Measurements from ENCODE around the gene CAB39. TPM values are rescaled to one million over a fixed set of nuclear protein-coding genes. Genes with fewer than 3 reads are reported as not detected.

The CAB39 gene
- total RNA-seq, 4 donors from 2014 or later: 88.5 to 115 (median 108) TPM

DNA sequence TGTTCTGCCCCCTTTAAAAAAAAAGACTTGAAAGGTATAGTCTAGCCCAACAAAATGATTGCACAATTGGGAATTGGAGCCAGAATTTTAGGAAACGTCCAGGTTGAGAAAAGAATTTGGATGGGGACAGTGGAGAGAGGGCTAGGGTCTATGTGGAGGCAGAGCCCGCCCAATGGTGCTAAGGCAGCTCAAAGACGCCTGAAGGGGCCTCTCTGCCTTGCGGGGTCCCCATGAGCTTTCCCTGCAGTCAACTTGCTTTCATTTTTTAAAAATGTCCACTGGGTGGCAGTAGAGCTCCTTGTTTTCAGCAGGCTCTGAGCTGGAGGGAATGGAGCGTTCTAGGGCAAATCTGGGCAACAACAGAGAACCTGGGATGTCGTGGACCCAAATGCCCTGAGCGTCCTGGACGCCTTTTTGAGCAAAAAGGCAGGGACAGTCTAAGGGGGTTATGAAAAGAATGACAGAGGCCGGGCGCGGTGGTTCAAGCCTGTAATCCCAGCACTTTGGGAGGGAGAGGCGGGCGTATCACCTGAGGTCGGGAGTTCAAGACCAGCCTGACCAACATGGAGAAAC is 111.8 kb downstream of the CAB39 start:
- Histone ChIP-seq H3K4me3 (peak overlapping the region in 1 of 2 donors; percentile 41), H3K27me3 (peaks cover 34% of the 10 kb centered on the region), H3K4me1 (peaks cover 0 to 23% (median 10%) of the 10 kb centered on the region in 3 donors), H3K9me3 (no peaks in the 10 kb centered on the region), H3K27ac (no peak overlapping the region), H3K36me3 (peaks cover 0 to 10% of the 10 kb centered on the region in 2 donors)
- peak; percentile 81 for ATAC-seq
- TF ChIP-seq POLR2AphosphoS5 (IDR thresholded peaks at IDR 0.05): no peak
- no peak for TF ChIP-seq EP300 (IDR thresholded peaks at IDR 0.05)
- no peak for TF ChIP-seq POLR2A (IDR thresholded peaks at IDR 0.05)
- TF ChIP-seq, protein P1, sequence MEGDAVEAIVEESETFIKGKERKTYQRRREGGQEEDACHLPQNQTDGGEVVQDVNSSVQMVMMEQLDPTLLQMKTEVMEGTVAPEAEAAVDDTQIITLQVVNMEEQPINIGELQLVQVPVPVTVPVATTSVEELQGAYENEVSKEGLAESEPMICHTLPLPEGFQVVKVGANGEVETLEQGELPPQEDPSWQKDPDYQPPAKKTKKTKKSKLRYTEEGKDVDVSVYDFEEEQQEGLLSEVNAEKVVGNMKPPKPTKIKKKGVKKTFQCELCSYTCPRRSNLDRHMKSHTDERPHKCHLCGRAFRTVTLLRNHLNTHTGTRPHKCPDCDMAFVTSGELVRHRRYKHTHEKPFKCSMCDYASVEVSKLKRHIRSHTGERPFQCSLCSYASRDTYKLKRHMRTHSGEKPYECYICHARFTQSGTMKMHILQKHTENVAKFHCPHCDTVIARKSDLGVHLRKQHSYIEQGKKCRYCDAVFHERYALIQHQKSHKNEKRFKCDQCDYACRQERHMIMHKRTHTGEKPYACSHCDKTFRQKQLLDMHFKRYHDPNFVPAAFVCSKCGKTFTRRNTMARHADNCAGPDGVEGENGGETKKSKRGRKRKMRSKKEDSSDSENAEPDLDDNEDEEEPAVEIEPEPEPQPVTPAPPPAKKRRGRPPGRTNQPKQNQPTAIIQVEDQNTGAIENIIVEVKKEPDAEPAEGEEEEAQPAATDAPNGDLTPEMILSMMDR (IDR thresholded peaks at IDR 0.05): peak; percentile 51 to 77 (median 74)
- 0 to 12% methylated on average over 4 to 5 of the region's 14 CpGs for WGBS, 2 donors (ENCODE audit: low coverage in 1 of 2)

DNA sequence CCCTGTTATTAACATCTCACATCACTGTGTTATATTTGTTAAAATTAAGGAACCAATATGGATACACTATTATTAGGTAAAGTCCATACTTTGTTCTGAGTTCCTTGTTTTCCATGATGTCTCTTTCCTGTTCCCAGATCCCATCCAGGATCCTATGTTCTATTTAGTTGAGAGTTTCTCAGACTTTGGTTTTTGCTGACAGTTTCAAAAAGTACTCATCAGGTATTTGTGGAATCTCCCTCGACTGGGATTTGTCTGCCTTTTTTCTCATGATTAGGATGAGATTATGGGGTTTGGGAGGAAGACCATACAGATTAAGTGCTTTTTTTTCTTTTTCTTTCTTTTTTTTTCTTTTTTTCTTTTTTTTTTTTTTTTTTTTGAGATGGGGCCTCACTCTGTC is 112.7 kb downstream of the CAB39 start:
- TF ChIP-seq POLR2A (IDR thresholded peaks at IDR 0.05): no peak
- TF ChIP-seq, protein P1 (IDR thresholded peaks at IDR 0.05): no peak
- H3K4me1 ChIP-seq: peaks cover 0 to 23% (median 10%) of the 10 kb centered on the region in 3 donors
- H3K4me3 ChIP-seq: no peak overlapping the region
- peaks cover 0 to 7% (median 0%) of the 10 kb centered on the region in 3 donors for H3K9me3 ChIP-seq
- H3K27ac ChIP-seq: no peak overlapping the region
- H3K36me3 ChIP-seq: peaks cover 0 to 9% of the 10 kb centered on the region in 2 donors
- peaks cover 43% of the 10 kb centered on the region for H3K27me3 ChIP-seq
- WGBS, 2 donors (ENCODE audit: low coverage in 1 of 2): 45 to 50% methylated on average over 1 of the region's 1 CpG
- no peak for ATAC-seq

DNA sequence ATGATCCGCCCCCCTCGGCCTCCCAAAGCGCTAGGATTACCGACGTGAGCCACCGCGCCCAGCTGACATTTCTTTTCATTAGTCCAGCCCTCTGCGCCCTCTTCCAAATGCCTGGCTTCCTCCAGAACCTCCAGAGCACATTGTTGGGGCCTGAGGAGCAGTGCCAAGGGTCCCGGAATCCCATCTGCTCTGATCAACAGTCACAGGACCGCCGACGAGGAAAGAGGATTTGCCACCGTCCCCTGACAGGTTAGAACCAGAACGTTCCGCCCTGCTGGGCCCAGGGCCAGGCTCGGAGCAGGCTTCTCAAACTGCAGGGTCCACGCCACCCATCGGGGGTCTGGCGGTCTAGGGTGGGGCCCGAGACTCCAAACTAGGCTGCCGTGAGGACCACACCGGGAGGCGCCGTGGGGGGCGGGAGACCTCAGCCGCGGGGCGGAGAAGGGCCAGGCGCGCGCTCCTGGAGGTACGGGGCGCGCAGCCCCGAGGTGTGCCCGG is 115.2 kb downstream of the CAB39 start:
- Histone ChIP-seq H3K4me1 (peaks cover 0 to 23% (median 10%) of the 10 kb centered on the region in 3 donors), H3K27me3 (peaks cover 43% of the 10 kb centered on the region), H3K36me3 (no peaks in the 10 kb centered on the region), H3K4me3 (peak overlapping the region in 1 of 2 donors; percentile 41), H3K27ac (no peak overlapping the region), H3K9me3 (peaks cover 0 to 7% (median 0%) of the 10 kb centered on the region in 3 donors)
- WGBS, 2 donors (ENCODE audit: low coverage in 1 of 2): 86 to 100% methylated on average over 1 to 4 of the region's 36 CpGs
- ATAC-seq: no peak
- TF ChIP-seq POLR2A (IDR thresholded peaks at IDR 0.05) (no peak), EP300 (IDR thresholded peaks at IDR 0.05) (no peak), POLR2AphosphoS5 (IDR thresholded peaks at IDR 0.05) (no peak)
- TF ChIP-seq, protein P1 (IDR thresholded peaks at IDR 0.05): no peak

DNA sequence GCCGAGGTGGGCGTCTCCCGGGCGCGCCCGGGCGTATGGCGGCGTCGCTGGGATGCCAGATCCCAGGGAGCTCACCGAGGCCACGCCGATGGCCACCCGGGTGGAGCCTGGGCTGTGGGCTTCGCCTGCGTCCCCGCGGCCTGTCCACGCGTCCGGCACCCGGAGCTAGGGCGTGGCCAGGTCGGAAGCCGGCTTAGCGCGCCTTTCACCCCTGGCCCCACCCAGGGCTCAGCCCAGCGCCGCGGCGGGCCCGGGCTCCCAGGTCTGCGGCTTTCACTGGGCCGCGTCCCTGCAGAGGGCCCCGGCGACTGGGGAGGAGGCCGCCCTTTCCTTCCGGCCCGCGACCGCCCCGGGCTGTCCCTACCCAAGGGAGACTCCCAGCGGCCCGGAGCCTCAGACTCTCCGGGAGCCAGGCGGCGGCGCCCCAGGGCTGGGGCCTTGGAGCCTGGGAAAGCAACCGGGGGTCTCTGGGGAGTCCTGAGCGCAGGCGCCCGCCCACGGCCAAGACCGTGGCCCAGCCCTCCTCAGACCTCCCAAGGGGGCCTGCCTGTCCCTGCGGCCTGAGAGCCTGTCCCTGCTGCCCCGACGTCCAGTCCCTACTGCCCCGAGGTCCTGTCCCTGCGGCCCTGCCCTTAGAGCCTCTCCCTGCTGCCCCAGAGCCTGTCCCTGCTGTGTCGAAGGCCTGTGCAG is 115.8 kb downstream of the CAB39 start:
- TF ChIP-seq EP300 (IDR thresholded peaks at IDR 0.05) (no peak), POLR2AphosphoS5 (IDR thresholded peaks at IDR 0.05) (no peak), POLR2A (IDR thresholded peaks at IDR 0.05) (no peak)
- TF ChIP-seq, protein P1 (IDR thresholded peaks at IDR 0.05): no peak
- no peaks in the 10 kb centered on the region for H3K36me3 ChIP-seq
- 43% methylated on average over 4 of the region's 61 CpGs; no CpG with 5 or more reads in 1 of the 2 donors for WGBS, 2 donors (ENCODE audit: low coverage in 1 of 2)
- peaks cover 0 to 7% (median 0%) of the 10 kb centered on the region in 3 donors for H3K9me3 ChIP-seq
- H3K27me3 ChIP-seq: peaks cover 43% of the 10 kb centered on the region
- peaks cover 0 to 23% (median 10%) of the 10 kb centered on the region in 3 donors for H3K4me1 ChIP-seq
- ATAC-seq: peak; percentile 20
- H3K27ac ChIP-seq: no peak overlapping the region
- H3K4me3 ChIP-seq: peak overlapping the region in 1 of 2 donors; percentile 41
